HG02970 (cell line): ENCODE results near the gene SBF2.

Experiments
- ATAC-seq: cut with Tn5 transposase; IDR thresholded peaks from one replicate; pipeline ENCODE4 v1.9.1; 2021; ENCODE audit warnings: mild to moderate bottlenecking, moderate library complexity, moderate number of reproducible peaks; ENCODE audit not compliant: unreplicated experiment, low FRiP score

SBF2 gene

GRCh38 chr11:9875862-9876261 is 418.2 kb downstream of the SBF2 start:
- no peak for ATAC-seq

GRCh38 chr11:9875399-9875798 is 418.6 kb downstream of the SBF2 start:
- no peak for ATAC-seq

DNA sequence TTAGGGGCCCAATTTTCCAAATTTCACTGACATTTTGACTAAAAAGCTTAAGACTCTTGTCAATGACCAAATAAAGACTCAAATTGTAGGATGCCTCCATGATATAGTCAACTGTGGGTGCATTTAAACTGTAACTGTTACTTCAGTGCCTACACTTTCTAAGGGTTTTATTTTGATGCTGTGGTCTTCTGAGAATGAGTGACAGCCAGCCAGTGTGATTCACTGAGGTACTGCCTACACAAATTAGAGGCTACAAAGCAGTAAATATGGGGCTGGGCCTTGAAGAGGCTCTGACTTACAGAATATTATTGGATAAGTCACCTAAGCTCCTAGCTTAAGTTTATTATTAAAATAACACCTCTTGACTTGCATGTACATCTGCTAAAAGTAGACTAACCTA is 419.6 kb downstream of the SBF2 start:
- ATAC-seq = no peak

DNA sequence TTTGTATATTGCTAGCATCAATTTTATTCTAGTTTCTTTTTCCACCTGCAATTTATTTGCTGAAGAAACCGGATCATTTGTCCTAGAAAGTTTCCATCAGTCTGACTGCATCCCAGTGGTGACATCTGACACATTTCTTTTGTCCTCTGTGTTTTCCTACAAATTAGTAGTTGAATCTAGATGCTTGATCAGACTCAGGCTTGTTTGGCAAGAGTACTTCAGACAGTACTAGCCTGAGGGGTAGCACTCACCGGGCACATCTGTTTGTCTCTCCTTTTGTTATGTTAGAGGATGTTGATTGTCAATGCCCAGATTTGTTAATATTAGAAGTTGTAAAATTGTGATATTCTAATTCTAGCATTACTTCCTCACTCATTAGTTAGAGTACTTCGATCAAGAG is 425.4 kb downstream of the SBF2 start:
- ATAC-seq = no peak

GRCh38 chr11:9862981-9863380 is 431.0 kb downstream of the SBF2 start:
- no peak for ATAC-seq

- ATAC-seq = peak; percentile 74
Observed at GRCh38 chr11:9861860-9862725, 431.9 kb downstream of the SBF2 start.

DNA sequence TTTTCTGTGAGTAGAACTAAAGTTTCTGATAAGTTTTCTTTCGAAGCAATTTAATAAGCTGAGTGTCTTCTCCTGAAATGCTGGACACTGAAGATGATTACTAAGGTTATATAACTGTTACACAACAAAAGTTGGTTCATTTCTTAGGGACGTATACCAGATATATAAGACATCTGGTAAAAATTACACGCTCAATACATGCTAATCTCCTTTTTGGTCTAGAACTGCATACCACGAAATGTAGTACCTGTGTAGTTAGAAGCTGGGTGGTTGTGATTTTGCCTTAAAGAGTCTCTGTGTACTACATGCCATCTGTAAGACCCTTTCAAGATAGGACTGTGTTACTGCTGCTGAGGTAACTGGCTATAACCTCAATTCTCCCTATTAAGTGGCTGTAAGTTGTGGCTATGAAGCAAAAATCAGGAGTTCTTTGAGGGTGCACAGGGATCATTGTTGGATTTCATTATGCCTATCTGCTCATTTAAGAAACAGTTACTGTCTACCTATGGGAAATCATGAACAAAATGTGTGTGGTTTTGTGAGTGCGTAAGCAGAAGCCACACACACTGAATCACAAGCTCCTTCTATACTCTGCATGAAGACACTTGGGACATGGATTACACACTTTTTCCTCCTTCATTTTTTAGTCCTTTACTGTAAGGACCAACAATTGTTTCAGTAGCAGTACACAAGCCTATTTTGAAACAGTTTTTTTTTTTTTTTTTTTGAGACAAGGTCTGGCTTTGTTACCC is 434.3 kb downstream of the SBF2 start:
- no peak for ATAC-seq

DNA sequence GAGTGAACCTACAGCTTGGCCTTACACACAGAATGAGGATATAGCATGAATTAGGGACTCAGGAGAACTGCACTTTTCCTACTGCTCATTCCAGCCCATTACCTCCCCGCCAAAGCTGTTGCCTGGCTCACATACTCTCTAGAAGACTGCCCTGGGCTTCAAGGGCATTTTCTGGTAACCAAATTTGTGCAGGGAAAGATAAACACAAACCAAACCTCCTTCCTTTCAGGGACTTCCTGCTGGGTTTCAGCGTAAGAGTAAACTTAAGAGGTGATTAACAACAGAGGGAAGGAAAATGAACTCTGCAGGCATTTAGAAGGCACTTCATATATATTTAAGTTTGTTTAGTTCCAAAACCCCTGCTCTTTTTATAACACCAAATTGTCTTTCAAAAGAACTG is 435.2 kb downstream of the SBF2 start:
- no peak for ATAC-seq

DNA sequence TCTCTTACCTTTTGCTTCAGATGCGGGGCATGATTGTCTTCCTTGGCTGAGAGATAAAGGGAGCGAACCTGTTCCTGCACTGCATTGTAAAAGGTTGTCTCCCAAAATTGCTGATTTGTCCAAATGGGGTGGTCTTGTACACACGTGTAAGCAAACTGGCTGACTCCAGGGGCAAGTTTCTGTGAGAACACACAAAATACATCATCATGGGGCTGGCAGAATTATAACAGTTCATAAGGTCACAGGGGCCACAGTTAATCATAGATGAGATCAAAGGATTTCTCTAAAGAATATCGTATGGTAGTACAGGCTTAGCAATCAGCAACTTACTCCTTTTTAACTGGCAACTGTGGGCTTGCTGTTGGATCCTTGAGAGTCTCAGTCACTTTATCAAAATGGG is 435.8 kb downstream of the SBF2 start:
- ATAC-seq = no peak

DNA sequence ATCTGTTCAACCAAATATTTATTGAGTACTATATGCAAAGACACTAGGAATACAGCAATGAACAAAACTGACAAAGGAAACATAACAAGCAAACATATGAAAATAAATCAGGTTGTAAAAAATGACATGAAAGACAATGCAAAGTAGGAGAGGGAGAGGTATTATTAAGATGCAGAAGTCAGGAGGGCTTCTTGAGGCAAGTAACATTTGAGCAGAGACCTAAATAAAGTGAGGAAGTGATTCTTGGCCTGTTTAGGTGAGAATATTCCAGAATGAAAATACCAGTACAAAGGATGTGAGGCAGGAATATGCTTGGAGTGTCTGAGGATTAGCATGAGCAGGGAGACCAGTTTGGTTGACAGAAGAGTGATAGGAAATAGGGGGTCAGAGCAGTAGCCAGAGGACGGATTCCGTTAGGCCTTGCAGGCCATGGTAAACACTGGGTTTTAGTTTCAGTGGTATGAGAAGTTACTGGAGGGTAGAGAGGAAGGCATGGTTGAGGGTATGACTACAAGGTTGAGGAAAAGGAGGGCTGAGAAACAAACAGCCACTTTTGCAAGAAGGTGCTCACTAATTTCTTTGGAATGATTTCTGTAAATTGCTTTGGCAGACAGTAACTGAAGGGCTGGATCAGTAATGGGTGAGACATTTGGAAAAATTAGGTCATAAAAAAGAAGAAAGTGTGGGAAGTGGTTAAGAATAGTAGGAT is 438.3 kb downstream of the SBF2 start:
- no peak for ATAC-seq

- ATAC-seq = no peak
Observed at GRCh38 chr11:9853929-9854552, 440.0 kb downstream of the SBF2 start.

DNA sequence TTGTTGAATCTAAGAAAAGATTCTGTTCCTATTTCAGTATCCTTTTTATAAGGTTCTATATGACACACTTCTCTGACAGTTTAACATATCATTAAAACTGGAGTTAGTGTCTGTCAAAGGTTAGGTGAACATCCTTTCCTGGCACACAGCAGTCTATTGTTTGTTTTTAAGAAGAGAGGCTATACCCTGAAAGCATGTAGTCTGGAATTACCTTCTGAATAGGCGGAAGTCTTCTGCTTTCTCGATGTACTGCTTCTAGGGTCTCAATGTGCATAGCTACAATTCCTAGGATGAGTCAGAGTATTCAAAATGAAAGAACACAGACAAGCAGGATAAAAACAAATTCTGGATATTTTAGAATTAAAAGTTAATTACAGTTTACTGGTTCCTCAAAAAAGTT is 441.6 kb downstream of the SBF2 start:
- ATAC-seq = no peak

GRCh38 chr11:9851366-9851765 is 442.7 kb downstream of the SBF2 start:
- ATAC-seq = no peak

DNA sequence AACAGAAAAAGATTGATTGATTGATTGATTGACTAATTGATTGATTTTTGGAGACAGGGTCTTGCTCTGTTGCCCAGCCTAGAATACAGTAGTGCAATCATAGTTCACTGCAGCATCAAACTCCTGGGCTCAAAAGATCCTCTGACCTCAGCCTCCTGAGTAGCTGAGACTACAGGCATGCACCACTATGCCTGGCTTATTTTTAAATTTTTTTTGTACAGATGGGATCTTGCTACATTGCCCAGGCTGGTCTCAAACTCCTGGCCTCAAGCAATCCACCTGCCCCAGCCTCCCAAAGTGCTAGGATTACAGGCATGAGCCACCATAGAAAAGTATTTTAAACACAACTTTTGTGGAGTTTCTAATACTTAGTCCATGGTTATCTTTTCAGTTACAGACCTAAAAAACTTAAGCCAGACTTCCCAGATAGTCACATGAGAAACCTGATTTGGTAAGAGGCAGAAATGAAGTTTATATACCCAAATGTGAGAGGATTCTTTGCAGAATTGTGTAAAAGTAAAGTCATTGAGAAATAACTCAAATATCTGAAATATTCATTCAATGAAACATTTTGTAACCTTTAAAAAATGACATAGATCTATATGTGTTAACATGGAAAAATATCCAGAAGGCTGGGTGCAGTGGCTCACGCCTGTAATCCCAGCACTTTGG is 443.7 kb downstream of the SBF2 start:
- no peak for ATAC-seq

DNA sequence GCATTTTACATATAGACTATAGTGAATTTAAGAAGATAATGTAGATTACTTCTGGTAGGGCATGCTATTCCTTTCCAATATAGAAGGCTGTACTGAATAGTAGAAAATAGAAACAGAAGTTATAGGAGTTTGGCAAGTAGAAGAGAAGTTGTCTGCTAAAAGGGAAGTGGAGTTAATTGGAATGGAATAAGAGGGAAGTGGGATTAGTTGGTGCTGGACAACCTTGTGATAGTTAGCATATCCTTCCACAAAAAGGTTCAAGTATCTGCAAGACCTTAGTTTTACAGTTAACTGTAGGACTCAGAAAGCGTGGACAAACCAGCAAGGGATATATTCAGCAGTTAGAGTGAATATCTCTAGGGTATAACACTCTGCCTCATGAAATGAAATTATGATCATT is 444.6 kb downstream of the SBF2 start:
- ATAC-seq = no peak

DNA sequence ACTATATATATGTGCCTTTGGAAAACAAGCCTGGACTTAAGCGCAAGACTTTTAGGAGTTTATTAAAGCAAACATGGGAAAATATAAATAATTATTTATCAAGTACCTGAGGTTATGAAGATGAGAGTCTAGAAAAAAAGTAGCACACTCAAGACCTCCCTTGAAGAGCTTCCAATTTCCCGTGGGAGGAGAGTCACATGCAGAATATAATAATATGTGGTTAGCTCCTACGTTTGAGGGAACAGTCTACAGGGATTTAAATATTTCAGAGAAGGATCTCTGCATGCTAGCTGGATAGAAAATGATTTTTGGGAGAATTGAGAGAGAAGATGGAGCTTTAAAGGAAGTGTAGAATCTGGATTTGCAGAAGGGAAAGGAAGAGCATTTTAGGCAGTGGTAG is 446.4 kb downstream of the SBF2 start:
- no peak for ATAC-seq

- ATAC-seq = no peak
Observed at GRCh38 chr11:9842923-9843322, 451.1 kb downstream of the SBF2 start.

GRCh38 chr11:9840460-9841004 is 453.5 kb downstream of the SBF2 start:
- no peak for ATAC-seq

DNA sequence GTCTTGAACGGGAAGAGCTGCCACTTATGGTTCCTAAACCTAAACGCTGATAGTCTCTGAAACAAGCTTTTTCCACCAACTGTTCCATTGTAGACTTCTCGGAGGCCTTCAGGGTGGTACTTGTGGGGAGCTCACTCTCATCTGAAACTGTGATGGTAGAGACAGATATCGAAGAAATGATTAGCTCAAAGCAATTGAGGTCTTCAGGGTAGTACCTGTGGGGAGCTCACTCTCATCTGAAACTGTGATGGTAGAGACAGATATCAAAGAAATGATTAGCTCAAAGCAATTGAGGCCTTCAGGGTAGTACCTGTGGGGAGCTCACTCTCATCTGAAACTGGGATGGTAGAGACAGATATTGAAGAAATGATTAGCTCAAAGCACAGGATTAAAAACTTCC is 454.5 kb downstream of the SBF2 start:
- ATAC-seq = no peak

DNA sequence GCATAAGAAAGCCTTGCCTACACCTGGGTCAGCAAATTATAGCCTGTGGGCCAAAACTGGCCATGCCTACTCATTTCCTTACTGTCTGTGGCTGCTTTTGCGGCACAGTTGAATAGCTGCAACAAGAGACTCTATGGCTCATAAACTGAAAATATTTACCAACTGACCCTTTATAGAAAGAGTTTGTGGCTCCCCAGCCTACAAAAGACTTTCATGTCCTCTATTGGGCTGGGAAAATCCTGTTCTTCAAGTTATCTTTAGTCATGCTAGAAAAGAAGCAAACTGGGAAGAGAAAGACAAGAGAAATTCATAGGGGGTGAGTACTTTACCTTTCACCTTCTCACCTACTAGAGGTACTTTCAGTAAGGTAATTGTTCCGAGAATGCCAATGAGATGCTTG is 455.1 kb downstream of the SBF2 start:
- no peak for ATAC-seq
